Measurements from ENCODE around the gene IFNLR1. TPM values are rescaled to one million over a fixed set of nuclear protein-coding genes. Genes with fewer than 3 reads are reported as not detected.

Gene IFNLR1
- total and polyA plus RNA-seq, 9 of the 15 experiments (the other 6 are each of a cell fraction or from before 2014, with no cell fraction given), result not detected

DNA sequence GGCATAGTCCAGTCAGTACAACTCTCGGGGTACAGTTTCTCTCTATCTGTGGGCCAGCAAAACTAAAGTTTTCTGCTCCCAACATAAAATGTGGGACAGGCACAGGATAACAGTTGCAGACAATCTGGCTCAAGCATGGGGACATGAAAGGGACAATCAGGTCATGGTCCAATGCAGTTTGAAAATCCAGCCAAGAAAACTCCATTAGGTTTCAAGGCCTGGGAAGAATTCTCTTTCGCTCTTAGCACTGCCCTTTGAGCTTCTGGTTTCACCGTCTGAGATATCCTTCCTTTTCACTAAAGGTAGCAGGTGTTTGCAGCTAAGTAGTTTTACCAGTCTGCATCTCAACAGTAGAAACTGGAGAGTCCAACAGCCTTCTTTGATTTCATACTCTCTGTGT, 23.1 kb downstream of the IFNLR1 start (continued):
- TF ChIP-seq ZNF561 (CRISPR knock-in tag; conservative IDR thresholded peaks at IDR 0.05) (no peak), SIN3B (IDR thresholded peaks at IDR 0.05; ENCODE audit: low read depth) (no peak), SREBF1 (IDR thresholded peaks at IDR 0.05; ENCODE audit: borderline replicate concordance, low read depth, low read length) (no peak), REST (IDR thresholded peaks at IDR 0.05; ENCODE audit: borderline replicate concordance) (no peak), REST (CRISPR knock-in tag; IDR thresholded peaks at IDR 0.05; ENCODE audit: low read depth) (no peak), CXXC5 (CRISPR knock-in tag; IDR thresholded peaks at IDR 0.05) (no peak), MAZ (CRISPR knock-in tag; conservative IDR thresholded peaks at IDR 0.05 in 1 of 2, IDR thresholded peaks at IDR 0.05 in 1 of 2) (no peak)
- TF ChIP-seq, protein P1, sequence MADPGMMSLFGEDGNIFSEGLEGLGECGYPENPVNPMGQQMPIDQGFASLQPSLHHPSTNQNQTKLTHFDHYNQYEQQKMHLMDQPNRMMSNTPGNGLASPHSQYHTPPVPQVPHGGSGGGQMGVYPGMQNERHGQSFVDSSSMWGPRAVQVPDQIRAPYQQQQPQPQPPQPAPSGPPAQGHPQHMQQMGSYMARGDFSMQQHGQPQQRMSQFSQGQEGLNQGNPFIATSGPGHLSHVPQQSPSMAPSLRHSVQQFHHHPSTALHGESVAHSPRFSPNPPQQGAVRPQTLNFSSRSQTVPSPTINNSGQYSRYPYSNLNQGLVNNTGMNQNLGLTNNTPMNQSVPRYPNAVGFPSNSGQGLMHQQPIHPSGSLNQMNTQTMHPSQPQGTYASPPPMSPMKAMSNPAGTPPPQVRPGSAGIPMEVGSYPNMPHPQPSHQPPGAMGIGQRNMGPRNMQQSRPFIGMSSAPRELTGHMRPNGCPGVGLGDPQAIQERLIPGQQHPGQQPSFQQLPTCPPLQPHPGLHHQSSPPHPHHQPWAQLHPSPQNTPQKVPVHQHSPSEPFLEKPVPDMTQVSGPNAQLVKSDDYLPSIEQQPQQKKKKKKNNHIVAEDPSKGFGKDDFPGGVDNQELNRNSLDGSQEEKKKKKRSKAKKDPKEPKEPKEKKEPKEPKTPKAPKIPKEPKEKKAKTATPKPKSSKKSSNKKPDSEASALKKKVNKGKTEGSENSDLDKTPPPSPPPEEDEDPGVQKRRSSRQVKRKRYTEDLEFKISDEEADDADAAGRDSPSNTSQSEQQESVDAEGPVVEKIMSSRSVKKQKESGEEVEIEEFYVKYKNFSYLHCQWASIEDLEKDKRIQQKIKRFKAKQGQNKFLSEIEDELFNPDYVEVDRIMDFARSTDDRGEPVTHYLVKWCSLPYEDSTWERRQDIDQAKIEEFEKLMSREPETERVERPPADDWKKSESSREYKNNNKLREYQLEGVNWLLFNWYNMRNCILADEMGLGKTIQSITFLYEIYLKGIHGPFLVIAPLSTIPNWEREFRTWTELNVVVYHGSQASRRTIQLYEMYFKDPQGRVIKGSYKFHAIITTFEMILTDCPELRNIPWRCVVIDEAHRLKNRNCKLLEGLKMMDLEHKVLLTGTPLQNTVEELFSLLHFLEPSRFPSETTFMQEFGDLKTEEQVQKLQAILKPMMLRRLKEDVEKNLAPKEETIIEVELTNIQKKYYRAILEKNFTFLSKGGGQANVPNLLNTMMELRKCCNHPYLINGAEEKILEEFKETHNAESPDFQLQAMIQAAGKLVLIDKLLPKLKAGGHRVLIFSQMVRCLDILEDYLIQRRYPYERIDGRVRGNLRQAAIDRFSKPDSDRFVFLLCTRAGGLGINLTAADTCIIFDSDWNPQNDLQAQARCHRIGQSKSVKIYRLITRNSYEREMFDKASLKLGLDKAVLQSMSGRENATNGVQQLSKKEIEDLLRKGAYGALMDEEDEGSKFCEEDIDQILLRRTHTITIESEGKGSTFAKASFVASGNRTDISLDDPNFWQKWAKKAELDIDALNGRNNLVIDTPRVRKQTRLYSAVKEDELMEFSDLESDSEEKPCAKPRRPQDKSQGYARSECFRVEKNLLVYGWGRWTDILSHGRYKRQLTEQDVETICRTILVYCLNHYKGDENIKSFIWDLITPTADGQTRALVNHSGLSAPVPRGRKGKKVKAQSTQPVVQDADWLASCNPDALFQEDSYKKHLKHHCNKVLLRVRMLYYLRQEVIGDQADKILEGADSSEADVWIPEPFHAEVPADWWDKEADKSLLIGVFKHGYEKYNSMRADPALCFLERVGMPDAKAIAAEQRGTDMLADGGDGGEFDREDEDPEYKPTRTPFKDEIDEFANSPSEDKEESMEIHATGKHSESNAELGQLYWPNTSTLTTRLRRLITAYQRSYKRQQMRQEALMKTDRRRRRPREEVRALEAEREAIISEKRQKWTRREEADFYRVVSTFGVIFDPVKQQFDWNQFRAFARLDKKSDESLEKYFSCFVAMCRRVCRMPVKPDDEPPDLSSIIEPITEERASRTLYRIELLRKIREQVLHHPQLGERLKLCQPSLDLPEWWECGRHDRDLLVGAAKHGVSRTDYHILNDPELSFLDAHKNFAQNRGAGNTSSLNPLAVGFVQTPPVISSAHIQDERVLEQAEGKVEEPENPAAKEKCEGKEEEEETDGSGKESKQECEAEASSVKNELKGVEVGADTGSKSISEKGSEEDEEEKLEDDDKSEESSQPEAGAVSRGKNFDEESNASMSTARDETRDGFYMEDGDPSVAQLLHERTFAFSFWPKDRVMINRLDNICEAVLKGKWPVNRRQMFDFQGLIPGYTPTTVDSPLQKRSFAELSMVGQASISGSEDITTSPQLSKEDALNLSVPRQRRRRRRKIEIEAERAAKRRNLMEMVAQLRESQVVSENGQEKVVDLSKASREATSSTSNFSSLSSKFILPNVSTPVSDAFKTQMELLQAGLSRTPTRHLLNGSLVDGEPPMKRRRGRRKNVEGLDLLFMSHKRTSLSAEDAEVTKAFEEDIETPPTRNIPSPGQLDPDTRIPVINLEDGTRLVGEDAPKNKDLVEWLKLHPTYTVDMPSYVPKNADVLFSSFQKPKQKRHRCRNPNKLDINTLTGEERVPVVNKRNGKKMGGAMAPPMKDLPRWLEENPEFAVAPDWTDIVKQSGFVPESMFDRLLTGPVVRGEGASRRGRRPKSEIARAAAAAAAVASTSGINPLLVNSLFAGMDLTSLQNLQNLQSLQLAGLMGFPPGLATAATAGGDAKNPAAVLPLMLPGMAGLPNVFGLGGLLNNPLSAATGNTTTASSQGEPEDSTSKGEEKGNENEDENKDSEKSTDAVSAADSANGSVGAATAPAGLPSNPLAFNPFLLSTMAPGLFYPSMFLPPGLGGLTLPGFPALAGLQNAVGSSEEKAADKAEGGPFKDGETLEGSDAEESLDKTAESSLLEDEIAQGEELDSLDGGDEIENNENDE (IDR thresholded peaks at IDR 0.05; ENCODE audit: low read depth, low read length), result no peak

Data from K562 (cell line).